ENCODE measurements around the gene HGF. TPM values are rescaled to one million over a fixed set of nuclear protein-coding genes. Genes with fewer than 3 reads are reported as not detected.

The HGF gene
- total and polyA plus RNA-seq, 2 of the 13 experiments (the other 11 are each of a cell fraction or from before 2014, with no cell fraction given) = not detected

DNA sequence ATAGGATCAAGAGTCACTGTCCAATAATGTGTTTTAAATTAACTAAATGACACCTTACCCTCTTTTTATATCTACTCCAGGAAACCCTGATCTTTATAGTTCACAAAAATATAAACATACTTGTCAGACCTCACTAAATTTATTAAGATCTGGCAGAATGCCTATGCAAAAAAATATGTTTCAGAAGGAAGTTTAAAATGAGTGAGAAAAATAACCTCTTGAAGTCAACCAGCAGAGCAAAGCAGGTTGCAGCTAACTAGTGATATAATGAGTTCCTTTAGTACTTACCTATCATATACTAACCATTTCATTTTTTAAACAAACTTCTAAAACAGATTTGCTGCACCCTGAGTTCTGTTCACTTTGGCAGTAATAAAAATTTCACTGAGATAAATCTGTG lies 14.0 kb upstream of the HGF start:
- Histone ChIP-seq H3K4me3 (replicated peaks in 1 of 3; ENCODE audit: insufficient read depth in 1 of 3, low read depth in 2 of 3, low read length in 3 of 3) (no peak overlapping the region), H3K4me2 (ENCODE audit: low read depth, low read length) (no peak overlapping the region), H3K79me2 (ENCODE audit: insufficient read depth, low read length) (no peaks in the 10 kb centered on the region), H3K4me1 (ENCODE audit: insufficient read depth, low read length) (no peaks in the 10 kb centered on the region), H2AFZ (ENCODE audit: low read length) (no peak overlapping the region), H3K36me3 (replicated peaks in 1 of 2; ENCODE audit: control insufficient read depth in 1 of 2, insufficient read depth in 2 of 2, low read length in 2 of 2) (no peaks in the 10 kb centered on the region), H3K9me3 (ENCODE audit: low read length) (no peaks in the 10 kb centered on the region), H3K27me3 (ENCODE audit: control insufficient read depth in 1 of 2, insufficient read depth in 2 of 2, low read length in 2 of 2) (no peaks in the 10 kb centered on the region), H3K27ac (ENCODE audit: extremely low read length, insufficient read depth, low read length) (no peak overlapping the region), H4K20me1 (ENCODE audit: insufficient read depth, low read length) (no peaks in the 10 kb centered on the region), H3K9ac (ENCODE audit: insufficient read depth, low read depth, low read length) (no peak overlapping the region)
- intact Hi-C loops (cut with micrococcal nuclease; ENCODE audit: unreplicated experiment) = no loop called here
- FAIRE-seq (no peak), ATAC-seq (no peak), DNase-seq (ENCODE audit: low spot score) (no peak)
- in situ Hi-C loops (cut with HindIII; ENCODE audit: extremely low pct_ligation_motif_present, low pct_unique_long_range_greater_than_20kb) = no loop called here
- CTCF ChIA-PET (ENCODE audit: low intra/inter-chr PET ratio, low total read pairs) = no interaction called here
- BruUV-seq (replicated peaks) = no TSS peak
- POLR2A ChIA-PET = no interaction called here
- TF ChIP-seq HNRNPUL1 (IDR thresholded peaks at IDR 0.05; ENCODE audit: low read depth, low read length) = no peak
- TF ChIP-seq CEBPG (CRISPR knock-in tag; IDR thresholded peaks at IDR 0.05) = no peak
- no peak for TF ChIP-seq IRF2 (CRISPR knock-in tag; IDR thresholded peaks at IDR 0.05)
- no peak for TF ChIP-seq THRA (CRISPR knock-in tag; IDR thresholded peaks at IDR 0.05; ENCODE audit: borderline replicate concordance)
- no peak for TF ChIP-seq ZNF253 (CRISPR knock-in tag; IDR thresholded peaks at IDR 0.05; ENCODE audit: borderline replicate concordance)
- no peak for TF ChIP-seq AKAP8 (CRISPR knock-in tag; IDR thresholded peaks at IDR 0.05)
- no peak for TF ChIP-seq PTBP1 (IDR thresholded peaks at IDR 0.05; ENCODE audit: low read depth, low read length, poor library complexity, severe bottlenecking)
- TF ChIP-seq KDM6A (CRISPR knock-in tag; IDR thresholded peaks at IDR 0.05; ENCODE audit: low read depth) = no peak
- TF ChIP-seq ZNF17 (CRISPR knock-in tag; IDR thresholded peaks at IDR 0.05) = no peak
- no peak for TF ChIP-seq ZNF646 (CRISPR knock-in tag; IDR thresholded peaks at IDR 0.05)
- TF ChIP-seq ZNF530 (CRISPR knock-in tag; IDR thresholded peaks at IDR 0.05; ENCODE audit: low read depth) = no peak
- no peak for TF ChIP-seq TOE1 (CRISPR knock-in tag; IDR thresholded peaks at IDR 0.05)
- no peak for TF ChIP-seq GABPA (IDR thresholded peaks at IDR 0.05; ENCODE audit: low read depth, low read length)
- TF ChIP-seq GABPA (CRISPR knock-in tag; IDR thresholded peaks at IDR 0.05; ENCODE audit: low read depth) = no peak
- no peak for TF ChIP-seq ZBTB25 (CRISPR knock-in tag; IDR thresholded peaks at IDR 0.05)
- TF ChIP-seq ZNF576 (CRISPR knock-in tag; IDR thresholded peaks at IDR 0.05) = no peak

Data from HepG2 (cell line).